ENCODE results near the gene VSIG10L2.
"Not testable (repeated sequence)": the region's sequence is repeated elsewhere in the genome, so short reads cannot be mapped to it uniquely, and the experiment has no call there.

The VSIG10L2 gene

GRCh38 chr11:125967515-125967914 is 21.7 kb downstream of the VSIG10L2 start:
- no peak for DNase-seq (ENCODE audit: low read depth, low spot score)

DNA sequence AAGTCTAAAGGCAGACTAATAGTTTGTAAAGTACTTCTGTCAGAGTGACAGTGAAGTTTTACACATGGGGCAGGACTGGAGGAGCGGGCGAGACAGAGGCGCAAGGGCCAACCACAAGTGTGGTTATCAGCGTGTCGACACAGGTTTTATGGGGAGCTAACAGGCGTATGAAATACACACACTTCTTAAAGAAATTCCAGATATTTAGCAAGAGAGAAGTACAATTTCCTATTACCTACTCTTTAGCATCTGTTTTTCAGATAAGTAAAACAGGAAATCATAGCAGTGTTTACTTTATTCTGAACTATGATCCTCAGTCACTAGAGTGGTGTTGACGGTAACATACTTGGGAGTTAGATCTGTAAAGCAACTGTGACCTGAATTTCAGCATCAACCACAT is 22.5 kb downstream of the VSIG10L2 start:
- no peak for DNase-seq (ENCODE audit: low read depth, low spot score)

DNA sequence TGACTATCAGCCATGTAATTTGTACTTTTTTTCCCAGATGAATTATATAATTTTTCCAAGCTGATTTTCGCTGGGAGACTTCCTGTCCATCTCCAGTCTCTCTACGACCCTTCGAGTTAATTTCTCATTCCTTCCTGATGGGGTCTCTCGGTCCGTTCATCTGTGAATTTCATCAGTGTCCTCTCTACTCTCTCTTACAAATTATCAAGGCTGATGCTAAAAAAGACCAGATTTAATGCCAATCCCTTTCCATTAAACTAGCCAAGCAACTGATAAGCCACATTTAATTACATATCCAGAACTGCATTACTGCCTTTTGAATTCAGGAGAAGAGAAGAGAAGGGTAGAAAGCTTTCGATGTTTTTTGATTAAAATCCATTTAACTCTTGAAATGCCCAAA is 25.8 kb downstream of the VSIG10L2 start:
- no peak for DNase-seq (ENCODE audit: low read depth, low spot score)

DNA sequence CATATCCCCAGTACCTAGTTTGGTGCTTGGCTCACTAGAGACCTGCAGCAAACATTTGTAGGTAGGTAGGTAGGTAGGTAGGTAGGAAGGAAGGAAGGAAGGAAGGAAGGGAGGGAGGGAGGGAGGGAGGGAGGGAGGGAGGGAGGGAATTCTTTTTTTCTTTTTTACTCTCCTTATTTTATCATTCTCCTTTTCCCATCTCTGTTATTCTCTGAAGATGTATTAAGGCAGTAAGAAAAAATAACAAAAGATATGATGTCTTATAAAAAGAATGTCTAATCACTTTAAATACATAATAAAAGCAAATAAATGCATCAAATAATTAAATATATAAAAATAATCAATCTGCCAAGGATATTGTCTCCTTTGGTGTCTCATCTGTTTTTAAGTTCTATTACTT is 28.4 kb downstream of the VSIG10L2 start:
- no peak for DNase-seq (ENCODE audit: low read depth, low spot score)

DNA sequence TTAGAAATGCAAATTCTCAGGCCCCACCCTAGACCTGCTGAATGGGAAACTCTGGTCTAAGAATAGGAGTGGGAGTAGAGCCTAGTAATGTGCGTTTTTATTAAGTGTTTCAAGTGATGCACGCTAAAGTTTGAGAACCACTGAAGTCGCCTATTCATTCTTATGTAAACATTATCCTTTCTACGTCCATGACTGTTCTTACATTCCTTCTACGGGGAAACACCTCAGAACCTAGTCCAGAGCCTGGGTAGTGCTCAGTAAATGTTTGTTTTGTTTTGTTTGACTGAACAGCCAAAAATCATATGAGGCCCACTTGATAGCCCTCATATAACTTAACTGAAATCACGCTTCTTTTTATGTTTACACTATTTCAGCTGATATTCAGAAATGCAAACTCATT is 29.8 kb downstream of the VSIG10L2 start:
- no peak for DNase-seq (ENCODE audit: low read depth, low spot score)

DNA sequence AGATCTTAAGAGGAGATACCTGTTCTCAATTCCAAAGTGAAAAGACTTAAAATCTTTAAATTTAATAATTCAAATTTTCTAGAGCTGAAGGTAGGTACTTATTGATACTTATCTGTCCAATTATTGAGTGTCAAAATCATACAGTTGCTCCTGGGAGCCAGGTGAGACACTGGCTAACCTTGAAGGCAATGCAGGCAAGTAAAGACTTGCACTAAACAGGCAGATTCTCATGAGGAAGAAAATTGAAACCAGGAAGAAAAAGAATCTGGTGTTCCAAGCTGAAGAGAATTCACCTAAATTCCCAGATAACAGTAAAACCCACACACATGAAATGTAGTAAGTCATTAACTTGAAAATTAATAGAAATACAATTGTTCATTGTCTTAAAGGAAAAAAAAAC is 30.3 kb downstream of the VSIG10L2 start:
- DNase-seq (ENCODE audit: low read depth, low spot score): no peak

DNA sequence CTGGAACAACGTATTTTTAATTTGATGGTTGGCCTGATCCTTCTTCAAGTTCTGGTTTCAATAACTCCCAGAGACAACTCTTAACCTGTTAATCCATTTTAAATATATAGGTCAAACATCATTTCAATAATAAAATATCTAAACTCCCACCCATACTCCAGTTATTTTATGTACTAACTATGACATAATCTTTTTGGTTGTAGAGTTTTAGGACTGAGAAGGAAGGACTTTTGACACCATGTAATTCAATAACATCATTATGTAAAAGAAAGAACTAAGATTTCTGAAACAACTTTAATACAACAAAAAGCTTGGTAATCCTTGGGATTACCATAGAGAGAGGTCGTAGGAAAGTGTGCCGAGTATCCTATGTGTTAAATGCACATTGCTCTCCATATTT is 31.5 kb downstream of the VSIG10L2 start:
- no peak for DNase-seq (ENCODE audit: low read depth, low spot score)

GRCh38 chr11:125978181-125978716 is 32.4 kb downstream of the VSIG10L2 start:
- no peak for DNase-seq (ENCODE audit: low read depth, low spot score)

GRCh38 chr11:125978778-125979407 is 33.0 kb downstream of the VSIG10L2 start:
- no peak for DNase-seq (ENCODE audit: low read depth, low spot score)

DNA sequence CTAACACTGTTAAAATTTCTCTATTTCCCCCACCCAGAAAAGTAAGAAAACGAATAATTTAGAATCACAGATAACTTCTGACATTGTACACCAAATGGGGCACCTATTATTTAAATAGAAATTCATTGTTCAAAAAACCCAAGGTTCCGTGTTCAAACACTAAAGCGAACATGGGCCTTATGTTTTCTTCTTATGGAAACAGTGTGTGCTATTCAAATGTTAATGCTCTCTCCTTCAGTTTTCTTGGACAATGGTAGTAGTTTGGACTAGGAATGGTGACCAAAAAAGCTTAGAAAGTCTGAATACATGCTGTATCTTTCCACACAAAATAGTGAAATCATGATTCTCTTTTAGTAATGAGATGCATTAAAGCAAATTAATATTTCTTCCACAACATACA is 33.7 kb downstream of the VSIG10L2 start:
- DNase-seq (ENCODE audit: low read depth, low spot score): no peak

DNA sequence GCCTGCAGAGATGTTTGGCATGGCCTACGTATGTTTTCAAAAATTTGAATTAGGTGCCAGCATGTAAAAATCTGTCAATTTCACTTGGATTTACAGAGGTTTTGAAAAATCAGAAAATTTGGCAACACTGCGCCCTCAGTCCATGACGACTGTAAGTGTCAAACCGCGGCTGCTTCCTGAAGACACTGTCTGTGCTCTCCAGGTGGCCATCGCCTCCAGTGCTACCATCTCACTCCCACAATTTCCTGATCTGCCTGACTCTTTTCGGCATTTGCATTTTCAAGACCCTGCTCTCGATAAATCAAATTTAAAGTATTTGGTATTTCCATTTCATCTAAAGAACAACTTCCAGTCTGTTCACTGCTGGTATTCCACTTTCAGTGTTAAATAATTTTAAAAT is 34.6 kb downstream of the VSIG10L2 start:
- peak; percentile 38 for DNase-seq (ENCODE audit: low read depth, low spot score)

DNA sequence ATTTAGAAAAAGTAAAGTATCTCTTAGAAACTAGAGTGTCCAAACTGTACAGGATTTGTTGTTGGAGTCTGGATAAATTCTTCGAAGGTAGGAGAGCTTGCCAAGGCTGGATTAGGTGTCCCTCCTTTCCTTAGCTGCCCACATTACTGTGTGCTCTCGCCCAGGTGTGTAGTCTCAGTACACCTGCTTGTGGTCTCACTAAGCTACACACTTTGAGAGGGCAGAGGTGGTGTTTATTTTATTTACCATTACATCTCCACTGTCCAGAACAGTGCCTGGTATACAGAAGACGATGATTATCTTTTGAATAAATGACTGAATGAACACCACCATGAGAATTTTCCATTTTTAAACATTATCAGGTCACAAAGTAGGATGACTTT is 36.5 kb downstream of the VSIG10L2 start:
- DNase-seq (ENCODE audit: low read depth, low spot score): no peak

- not testable (repeated sequence) for DNase-seq (ENCODE audit: low read depth, low spot score)
Measured at GRCh38 chr11:125985956-125986355, 40.1 kb downstream of the VSIG10L2 start.

- DNase-seq (ENCODE audit: low read depth, low spot score): no peak
Measured at GRCh38 chr11:125987066-125987641, 41.3 kb downstream of the VSIG10L2 start.

DNA sequence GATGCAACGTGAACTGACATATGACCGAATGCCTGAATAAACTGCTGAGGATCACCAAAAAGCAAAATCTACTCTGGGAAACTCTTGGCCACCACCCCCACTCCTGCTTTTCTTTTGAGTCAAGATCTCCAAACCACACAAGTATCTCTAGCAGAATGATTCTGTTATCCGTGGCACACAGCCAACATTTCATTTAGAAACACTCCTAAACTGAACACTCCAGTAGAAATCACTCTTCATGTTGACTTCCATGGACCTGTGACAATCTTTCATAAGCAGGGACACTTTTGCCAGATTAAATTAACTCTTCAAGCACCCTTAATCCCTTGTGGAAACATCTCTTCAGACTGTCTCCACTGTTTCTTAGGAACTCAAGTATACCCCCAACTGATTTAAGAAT is 44.4 kb downstream of the VSIG10L2 start:
- DNase-seq (ENCODE audit: low read depth, low spot score): no peak

DNA sequence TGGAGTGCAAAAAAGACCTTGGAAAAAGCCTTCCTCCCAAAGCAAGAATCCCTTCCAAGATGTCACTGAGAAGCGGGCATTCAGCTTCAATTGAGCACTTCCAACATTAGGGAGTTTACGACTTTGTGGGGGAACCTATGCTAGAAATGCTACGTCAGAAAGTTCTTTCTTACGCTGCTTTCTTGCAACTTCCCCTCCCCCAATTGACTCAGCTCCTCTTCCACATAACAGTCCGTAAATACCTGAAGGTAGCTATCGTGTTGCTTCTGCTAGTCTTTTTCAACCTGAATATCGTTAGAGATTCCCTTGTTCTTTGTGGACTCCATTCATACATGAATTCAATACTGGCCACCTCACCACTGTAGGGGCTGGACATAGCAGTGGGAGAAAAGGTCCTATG is 47.0 kb downstream of the VSIG10L2 start:
- DNase-seq (ENCODE audit: low read depth, low spot score): no peak

DNA sequence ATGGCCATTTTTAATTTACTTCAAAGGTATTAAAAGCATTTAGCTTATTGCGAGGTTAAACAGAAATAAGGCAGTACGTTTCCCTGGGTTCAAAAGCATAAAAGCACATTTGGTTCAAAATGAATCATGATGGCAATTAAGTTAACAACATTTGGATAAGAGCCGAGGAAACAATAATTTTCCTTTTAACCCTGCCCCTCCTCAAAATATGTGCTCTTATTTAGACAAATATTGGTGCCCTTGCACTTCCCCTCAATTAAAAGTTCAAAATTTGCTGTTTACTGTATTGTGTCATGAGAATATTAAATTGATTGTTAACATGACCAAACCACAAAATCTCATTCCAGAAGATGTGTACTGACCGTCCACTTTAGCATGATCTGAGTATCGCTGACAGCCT is 48.7 kb downstream of the VSIG10L2 start:
- DNase-seq (ENCODE audit: low read depth, low spot score): no peak

- DNase-seq (ENCODE audit: low read depth, low spot score): no peak
Measured at GRCh38 chr11:125995313-125995712, 49.5 kb downstream of the VSIG10L2 start.

DNA sequence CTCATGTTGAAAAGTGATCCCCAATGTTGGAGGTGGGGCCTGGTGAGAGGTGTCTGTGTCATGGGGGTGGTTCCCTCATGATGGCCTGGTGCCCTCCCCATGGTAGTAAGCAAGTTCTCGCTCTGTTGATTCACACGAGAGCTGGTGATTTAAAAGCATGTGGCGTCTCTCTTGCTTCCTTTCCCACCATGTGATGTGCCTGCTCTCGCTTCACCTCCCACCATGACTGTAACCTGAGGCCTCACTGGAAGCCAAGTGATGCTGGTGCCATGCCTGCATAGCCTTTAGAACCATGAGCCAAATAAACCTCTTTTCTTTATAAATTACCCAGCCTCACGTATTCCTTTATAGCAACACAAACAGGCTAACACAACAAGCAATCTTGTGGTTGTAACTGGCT is 52.4 kb downstream of the VSIG10L2 start:
- no peak for DNase-seq (ENCODE audit: low read depth, low spot score)

GRCh38 chr11:125999234-125999880 is 53.5 kb downstream of the VSIG10L2 start:
- DNase-seq (ENCODE audit: low read depth, low spot score): no peak

GRCh38 chr11:126002181-126002580 is 56.3 kb downstream of the VSIG10L2 start:
- DNase-seq (ENCODE audit: low read depth, low spot score): no peak
